AG04450 (cell line): Measurements from ENCODE around the gene FOXE3. TPM values are rescaled to one million over a fixed set of nuclear protein-coding genes. Genes with fewer than 3 reads are reported as not detected.
A peak's percentile ranks its signal among the peaks of the same experiment; 100 is the strongest.

Experiments used
- CTCF ChIA-PET: fragments of 300-600, 350-600 bp; formaldehyde crosslinking; extraction: SDS; loops from one replicate; lab custom pipeline; 2022; ENCODE audit warnings: antibody characterized with exemption, inconsistent platforms; lab: Charles Lee
- POLR2A ChIA-PET: fragments of 350-600 bp; formaldehyde crosslinking; extraction: SDS; loops from one replicate; lab custom pipeline; 2021; ENCODE audit warnings: antibody characterized with exemption, inconsistent platforms; lab: Yijun Ruan, JAX
- DNase-seq: peaks from one replicate; pipeline ENCODE4 v3.0.0-alpha.2; 2011; ENCODE audit warnings: low read depth, low spot score
- H3K27ac ChIP-seq: one replicate; pipeline ENCODE4 v1.5.1; 2012; ENCODE audit warnings: low read depth, low read length, control low read depth
- H3K27me3 ChIP-seq: one replicate; pipeline ENCODE4 v1.6.0; 2012; ENCODE audit warnings: low read length; ENCODE audit not compliant: control insufficient read depth, insufficient read depth
- H3K4me3 ChIP-seq: 2 replicates; pipeline ENCODE4 v1.5.1; 2011; ENCODE audit warnings: mild to moderate bottlenecking, low read depth, low read length, control low read depth
- H3K9me3 ChIP-seq: 2 replicates; pipeline ENCODE4 v1.5.1; 2012; ENCODE audit warnings: low read length; ENCODE audit not compliant: control insufficient read depth, insufficient read depth
- polyA plus RNA-seq: library from polyadenylated mRNA; depleted of rRNA; stranded (reverse); fragments of >200 nt; gene quantifications from 2 replicates; pipeline ENCODE4 v1.2.3, GENCODE V29; 2011
- TF ChIP-seq, protein P1 (sequence below): IDR thresholded peaks from 2 replicates; pipeline ENCODE4 v1.5.1; 2011; ENCODE audit warnings: low read depth, low read length, control low read depth, inconsistent platforms

FOXE3 gene
- polyA plus RNA-seq, 1 experiment = not detected

DNA sequence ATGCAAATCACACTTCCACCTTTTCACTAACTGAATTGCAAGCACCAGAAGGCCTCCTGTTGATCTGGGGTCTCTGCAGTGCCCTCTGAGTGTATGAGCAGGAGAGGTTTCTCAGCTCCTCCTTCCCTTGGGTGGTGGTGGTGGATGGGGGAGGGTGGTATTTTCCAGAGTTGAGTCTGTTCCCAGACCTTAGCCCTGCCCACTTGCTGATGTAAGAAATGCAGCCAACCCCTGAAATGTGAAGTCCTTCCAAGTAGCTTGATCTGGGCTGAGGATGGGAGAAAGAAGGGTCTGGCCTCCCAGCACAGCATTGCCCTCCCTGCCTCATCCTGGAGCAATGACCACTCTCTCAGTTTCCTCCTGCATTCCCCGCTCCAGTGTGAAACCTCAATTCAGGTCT, 15.4 kb downstream of the FOXE3 start:
- no peak overlapping the region for H3K27ac ChIP-seq
- TF ChIP-seq, protein P1, sequence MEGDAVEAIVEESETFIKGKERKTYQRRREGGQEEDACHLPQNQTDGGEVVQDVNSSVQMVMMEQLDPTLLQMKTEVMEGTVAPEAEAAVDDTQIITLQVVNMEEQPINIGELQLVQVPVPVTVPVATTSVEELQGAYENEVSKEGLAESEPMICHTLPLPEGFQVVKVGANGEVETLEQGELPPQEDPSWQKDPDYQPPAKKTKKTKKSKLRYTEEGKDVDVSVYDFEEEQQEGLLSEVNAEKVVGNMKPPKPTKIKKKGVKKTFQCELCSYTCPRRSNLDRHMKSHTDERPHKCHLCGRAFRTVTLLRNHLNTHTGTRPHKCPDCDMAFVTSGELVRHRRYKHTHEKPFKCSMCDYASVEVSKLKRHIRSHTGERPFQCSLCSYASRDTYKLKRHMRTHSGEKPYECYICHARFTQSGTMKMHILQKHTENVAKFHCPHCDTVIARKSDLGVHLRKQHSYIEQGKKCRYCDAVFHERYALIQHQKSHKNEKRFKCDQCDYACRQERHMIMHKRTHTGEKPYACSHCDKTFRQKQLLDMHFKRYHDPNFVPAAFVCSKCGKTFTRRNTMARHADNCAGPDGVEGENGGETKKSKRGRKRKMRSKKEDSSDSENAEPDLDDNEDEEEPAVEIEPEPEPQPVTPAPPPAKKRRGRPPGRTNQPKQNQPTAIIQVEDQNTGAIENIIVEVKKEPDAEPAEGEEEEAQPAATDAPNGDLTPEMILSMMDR = no peak

DNA sequence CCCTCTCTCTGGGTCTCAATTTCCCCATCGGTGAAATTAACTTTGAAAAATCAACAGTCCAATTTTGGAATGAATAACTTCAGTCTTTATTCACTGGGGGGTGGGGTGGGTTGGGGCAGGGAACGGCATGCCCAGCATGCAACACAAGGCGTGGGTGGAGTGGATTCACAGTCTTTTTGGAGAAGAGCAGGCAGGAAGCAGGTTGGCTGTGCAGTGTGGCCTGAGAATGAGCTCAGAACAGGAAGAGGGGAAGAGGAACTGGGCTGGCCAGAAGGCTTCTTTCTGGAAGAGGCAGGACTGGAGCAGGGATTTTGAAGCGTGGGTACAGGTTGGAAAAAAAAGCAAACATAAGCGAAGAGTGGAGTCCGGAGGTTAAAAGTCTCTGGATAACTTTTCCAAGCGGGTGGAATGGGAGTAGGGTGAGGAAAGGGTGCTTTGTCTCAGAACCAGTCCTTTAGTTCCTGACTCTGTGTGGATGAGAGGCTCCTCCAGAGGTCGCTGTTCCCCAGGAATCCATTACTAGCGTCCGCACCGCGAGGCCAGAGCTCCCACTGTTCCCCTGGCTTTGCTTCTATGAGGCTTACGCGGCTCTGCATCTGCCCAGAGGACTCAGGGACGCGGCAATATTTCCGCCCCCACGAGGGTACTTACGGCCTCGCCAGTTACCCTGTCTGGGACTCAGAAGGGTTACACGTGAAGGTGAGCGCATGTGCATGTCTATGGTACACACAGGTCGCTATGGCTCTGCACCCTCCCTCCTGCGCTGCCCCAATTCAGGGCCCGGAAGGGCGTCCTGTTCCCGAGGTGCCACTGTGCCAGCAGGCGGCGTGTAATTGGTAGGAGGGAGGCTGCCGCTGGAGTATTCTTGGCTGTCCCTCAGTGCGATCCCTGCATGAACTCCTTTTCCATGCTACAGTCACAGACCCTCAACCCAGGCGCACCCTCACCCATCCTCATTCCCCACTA, 16.3 kb downstream of the FOXE3 start:
- ChIA-PET POLR2A (no interaction called here), CTCF (interaction anchor here (0.6 to 9.3 kb wide), 39 partner anchors 9 to 799 kb away, joined by 3 to 255 read pairs (median 6); no protein-coding TSS in a partner anchor)

More for the DNA sequence above, 15.4 kb downstream of the FOXE3 start:
- no peak overlapping the region for H3K4me3 ChIP-seq
- CTCF ChIA-PET = interaction anchor here (0.6 to 9.3 kb wide), 32 partner anchors 8 to 798 kb away, joined by 3 to 255 read pairs (median 6); no protein-coding TSS in a partner anchor
- DNase-seq = no peak
- POLR2A ChIA-PET = no interaction called here
- no peaks in the 10 kb centered on the region; the same call in 1 of the 2 replicates for H3K9me3 ChIP-seq
- H3K27me3 ChIP-seq = no peaks in the 10 kb centered on the region

GRCh38 chr1:47433037-47433421, 16.9 kb downstream of the FOXE3 start:
- Histone ChIP-seq H3K27me3 (no peaks in the 10 kb centered on the region), H3K27ac (no peak overlapping the region), H3K4me3 (peak overlapping the region; percentile 25), H3K9me3 (no peaks in the 10 kb centered on the region; the same call in 1 of the 2 replicates)
- ChIA-PET CTCF (interaction anchor here (0.6 to 9.3 kb wide), 30 partner anchors 9 to 298 kb away, joined by 3 to 255 read pairs (median 7); no protein-coding TSS in a partner anchor), POLR2A (no interaction called here)
- TF ChIP-seq, protein P1 = no peak
- no peak for DNase-seq

More for the DNA sequence above, 16.3 kb downstream of the FOXE3 start:
- Histone ChIP-seq H3K27ac (peak overlapping the region; percentile 82), H3K27me3 (no peaks in the 10 kb centered on the region), H3K9me3 (no peaks in the 10 kb centered on the region; the same call in 1 of the 2 replicates), H3K4me3 (peak overlapping the region; percentile 25)
- DNase-seq = no peak
- TF ChIP-seq, protein P1 = peak; percentile 88

GRCh38 chr1:47433477-47434050, 17.5 kb downstream of the FOXE3 start:
- CTCF ChIA-PET = interaction anchor here (1.3 to 9.3 kb wide), 11 partner anchors 12 to 297 kb away, joined by 3 to 255 read pairs (median 40); no protein-coding TSS in a partner anchor
- peaks cover 2% of the 10 kb centered on the region for H3K27me3 ChIP-seq
- DNase-seq = no peak
- POLR2A ChIA-PET = interaction anchor here (0.7 kb wide), 1 partner anchor 15 kb away, joined by 4 read pairs; no protein-coding TSS in a partner anchor
- TF ChIP-seq, protein P1 = no peak
- peak overlapping the region; percentile 39; the same call in 1 of the 2 replicates for H3K4me3 ChIP-seq
- no peak overlapping the region for H3K27ac ChIP-seq
- H3K9me3 ChIP-seq = no peaks in the 10 kb centered on the region; the same call in 1 of the 2 replicates
